Ishikawa (cell line): ENCODE results near the gene MAD1L1.

Source experiments
- CEBPB ChIP-seq: IDR thresholded peaks from 2 replicates; pipeline ENCODE4 v1.6.1; 2012
- CREB1 ChIP-seq: IDR thresholded peaks from 2 replicates; pipeline ENCODE4 v1.6.1; 2012; ENCODE audit warnings: low read depth
- EGR1 ChIP-seq: IDR thresholded peaks from 2 replicates; pipeline ENCODE4 v1.6.1; 2012
- EP300 ChIP-seq: IDR thresholded peaks from 2 replicates; pipeline ENCODE4 v1.6.1; 2012; ENCODE audit warnings: borderline replicate concordance
- FOXM1 ChIP-seq: IDR thresholded peaks from 2 replicates; pipeline ENCODE4 v1.6.1; 2012; ENCODE audit warnings: low read depth, borderline replicate concordance
- MAX ChIP-seq: IDR thresholded peaks from 2 replicates; pipeline ENCODE4 v1.6.1; 2012
- NFIC ChIP-seq: IDR thresholded peaks from 2 replicates; pipeline ENCODE4 v1.6.1; 2012
- RAD21 ChIP-seq: IDR thresholded peaks from 2 replicates; pipeline ENCODE4 v1.6.1; 2012; ENCODE audit warnings: low read depth
- TAF1 ChIP-seq: IDR thresholded peaks from 2 replicates; pipeline ENCODE4 v1.6.1; 2012; ENCODE audit warnings: low read depth, mild to moderate bottlenecking
- TEAD4 ChIP-seq: IDR thresholded peaks from 2 replicates; pipeline ENCODE4 v1.6.1; 2012
- USF1 ChIP-seq: IDR thresholded peaks from 2 replicates; pipeline ENCODE4 v1.6.1; 2012
- YY1 ChIP-seq: IDR thresholded peaks from 2 replicates; pipeline ENCODE4 v1.6.1; 2012; ENCODE audit warnings: low read depth
- TF ChIP-seq, protein P1 (sequence below): IDR thresholded peaks from 2 replicates; pipeline ENCODE4 v1.6.1; 2012; ENCODE audit warnings: low read depth, mild to moderate bottlenecking

GRCh38 chr7:1994931-1995330 is 237.8 kb downstream of the MAD1L1 start:
- TF ChIP-seq, protein P1, sequence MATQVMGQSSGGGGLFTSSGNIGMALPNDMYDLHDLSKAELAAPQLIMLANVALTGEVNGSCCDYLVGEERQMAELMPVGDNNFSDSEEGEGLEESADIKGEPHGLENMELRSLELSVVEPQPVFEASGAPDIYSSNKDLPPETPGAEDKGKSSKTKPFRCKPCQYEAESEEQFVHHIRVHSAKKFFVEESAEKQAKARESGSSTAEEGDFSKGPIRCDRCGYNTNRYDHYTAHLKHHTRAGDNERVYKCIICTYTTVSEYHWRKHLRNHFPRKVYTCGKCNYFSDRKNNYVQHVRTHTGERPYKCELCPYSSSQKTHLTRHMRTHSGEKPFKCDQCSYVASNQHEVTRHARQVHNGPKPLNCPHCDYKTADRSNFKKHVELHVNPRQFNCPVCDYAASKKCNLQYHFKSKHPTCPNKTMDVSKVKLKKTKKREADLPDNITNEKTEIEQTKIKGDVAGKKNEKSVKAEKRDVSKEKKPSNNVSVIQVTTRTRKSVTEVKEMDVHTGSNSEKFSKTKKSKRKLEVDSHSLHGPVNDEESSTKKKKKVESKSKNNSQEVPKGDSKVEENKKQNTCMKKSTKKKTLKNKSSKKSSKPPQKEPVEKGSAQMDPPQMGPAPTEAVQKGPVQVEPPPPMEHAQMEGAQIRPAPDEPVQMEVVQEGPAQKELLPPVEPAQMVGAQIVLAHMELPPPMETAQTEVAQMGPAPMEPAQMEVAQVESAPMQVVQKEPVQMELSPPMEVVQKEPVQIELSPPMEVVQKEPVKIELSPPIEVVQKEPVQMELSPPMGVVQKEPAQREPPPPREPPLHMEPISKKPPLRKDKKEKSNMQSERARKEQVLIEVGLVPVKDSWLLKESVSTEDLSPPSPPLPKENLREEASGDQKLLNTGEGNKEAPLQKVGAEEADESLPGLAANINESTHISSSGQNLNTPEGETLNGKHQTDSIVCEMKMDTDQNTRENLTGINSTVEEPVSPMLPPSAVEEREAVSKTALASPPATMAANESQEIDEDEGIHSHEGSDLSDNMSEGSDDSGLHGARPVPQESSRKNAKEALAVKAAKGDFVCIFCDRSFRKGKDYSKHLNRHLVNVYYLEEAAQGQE = no peak
- TF ChIP-seq MAX (no peak), CREB1 (no peak), EP300 (no peak), TAF1 (no peak), EGR1 (no peak), CEBPB (no peak), NFIC (no peak), RAD21 (no peak), USF1 (no peak), FOXM1 (no peak), TEAD4 (no peak), YY1 (no peak)
